Endothelial cell of umbilical vein (primary cell): Measurements from ENCODE around the gene SMARCD1. TPM values are rescaled to one million over a fixed set of nuclear protein-coding genes. Genes with fewer than 3 reads are reported as not detected.

ENCODE experiments used
- BruUV-seq: library from RNA; stranded (reverse); fragments of 400-500 nt; replicated peaks from 2 replicates; lab custom pipeline; 2021; lab: Mats Ljungman, UMichigan
- CTCF ChIA-PET: fragments of 300-600, 350-600 bp; sonication (Branson Sonifier 250); formaldehyde crosslinking; loops from one replicate; lab custom pipeline; 2021; ENCODE audit warnings: antibody characterized with exemption, inconsistent platforms; lab: Charles Lee
- POLR2A ChIA-PET: fragments of 300-600, 350-600 bp; sonication (Branson Sonifier 250); formaldehyde crosslinking; loops from one replicate; lab custom pipeline; 2021; ENCODE audit warnings: antibody characterized with exemption, inconsistent platforms; lab: Charles Lee
- DNase-seq: peaks from one replicate; pipeline ENCODE4 v3.0.0-alpha.2; 2011; ENCODE audit warnings: low read depth, low spot score
- FAIRE-seq: peaks from 2 replicates; lab custom pipeline; 2011; peaks lifted over from hg19 to GRCh38; lab: Jason Lieb, UNC
- H2AFZ ChIP-seq: 2 replicates; pipeline ENCODE4 v1.6.0; 2012; ENCODE audit warnings: low read depth, low read length, control low read depth, inconsistent platforms
- H3K27ac ChIP-seq: 2 replicates; pipeline ENCODE4 v1.5.1; 2011; ENCODE audit warnings: low read depth, mild to moderate bottlenecking, control low read depth, low read length, moderate library complexity; ENCODE audit not compliant: insufficient read depth
- H3K27me3 ChIP-seq, 2 experiments: 2 replicates each; pipeline versions ENCODE4 v1.6.0 to v1.6.1; 2011; ENCODE audit warnings: low read length in 2 of 2, mixed read lengths in 1 of 2; ENCODE audit not compliant: control insufficient read depth in 2 of 2, insufficient read depth in 2 of 2
- H3K36me3 ChIP-seq, 2 experiments: 2 replicates in 1 of 2; 3 replicates in 1 of 2; pipeline ENCODE4 v1.5.1; 2011; ENCODE audit warnings: low read length in 2 of 2, mild to moderate bottlenecking in 1 of 2, moderate library complexity in 1 of 2; ENCODE audit not compliant: control insufficient read depth in 2 of 2, insufficient read depth in 2 of 2; ENCODE audit errors: extremely low read depth in 1 of 2
- H3K4me1 ChIP-seq: 3 replicates; pipeline ENCODE4 v1.5.1; 2011; ENCODE audit warnings: mild to moderate bottlenecking, low read length; ENCODE audit not compliant: control insufficient read depth, insufficient read depth; ENCODE audit errors: extremely low read depth
- H3K4me2 ChIP-seq: 2 replicates; pipeline ENCODE4 v1.6.1; 2011; ENCODE audit warnings: low read length, control low read depth, mixed read lengths; ENCODE audit not compliant: insufficient read depth
- H3K4me3 ChIP-seq, 3 experiments: fragments of 200-600 bp in 1 of 3; sonication (generic), shearing (Covaris generic) in 1 of 3; replicated peaks in 1 of 3; 2 replicates each; pipeline ENCODE4 v1.5.1; 2011 to 2016; ENCODE audit warnings: control low read depth in 3 of 3, low read length in 3 of 3, mild to moderate bottlenecking in 2 of 3, inconsistent platforms in 1 of 3, low read depth in 1 of 3, moderate library complexity in 1 of 3; ENCODE audit not compliant: insufficient read depth in 1 of 3
- H3K79me2 ChIP-seq: 2 replicates; pipeline ENCODE4 v1.6.0; 2012; ENCODE audit warnings: low read length, inconsistent platforms; ENCODE audit not compliant: control insufficient read depth, insufficient read depth
- H3K9ac ChIP-seq: replicated peaks from 2 replicates; pipeline ENCODE3; 2011; ENCODE audit warnings: low read length, control low read depth; ENCODE audit not compliant: insufficient read depth; ENCODE audit errors: extremely low read depth
- H3K9me1 ChIP-seq: replicated peaks from 3 replicates; pipeline ENCODE4 v1.6.0; 2011; ENCODE audit warnings: mild to moderate bottlenecking, low read length; ENCODE audit not compliant: control insufficient read depth, insufficient read depth; ENCODE audit errors: extremely low read depth
- H3K9me3 ChIP-seq: replicated peaks from 2 replicates; pipeline ENCODE4 v1.5.1; 2012; ENCODE audit warnings: low read length, inconsistent platforms; ENCODE audit not compliant: control insufficient read depth, insufficient read depth
- H4K20me1 ChIP-seq: replicated peaks from 2 replicates; pipeline ENCODE3; 2011; ENCODE audit warnings: mild to moderate bottlenecking, low read length; ENCODE audit not compliant: control insufficient read depth, insufficient read depth; ENCODE audit errors: extremely low read depth
- CTCF ChIP-seq, 2 donors: IDR thresholded peaks; 1 replicate in 1 of 2; 2 replicates in 1 of 2; pipeline ENCODE4 v1.5.1; 2011; ENCODE audit warnings: low read length in 2 of 2, mild to moderate bottlenecking in 2 of 2, moderate library complexity in 2 of 2, control low read depth in 1 of 2, inconsistent platforms in 1 of 2, low read depth in 1 of 2; ENCODE audit not compliant: insufficient read depth in 1 of 2; ENCODE audit errors: extremely low read depth in 1 of 2
- EZH2 ChIP-seq: IDR thresholded peaks from 2 replicates; pipeline ENCODE4 v1.6.1; 2012; ENCODE audit warnings: borderline replicate concordance, low read depth, mild to moderate bottlenecking, moderate library complexity, low read length, inconsistent platforms; ENCODE audit not compliant: severe bottlenecking
- FOS ChIP-seq: IDR thresholded peaks from 2 replicates; pipeline ENCODE4 v1.6.1; 2011; ENCODE audit warnings: mild to moderate bottlenecking, low read length, moderate library complexity, borderline replicate concordance; ENCODE audit not compliant: insufficient read depth
- GATA2 ChIP-seq: IDR thresholded peaks from 2 replicates; pipeline ENCODE4 v1.7.0; 2011; ENCODE audit warnings: low read depth, mild to moderate bottlenecking, moderate library complexity, mixed read lengths, low read length; ENCODE audit not compliant: insufficient read length, insufficient read depth
- JUN ChIP-seq: IDR thresholded peaks from 2 replicates; pipeline ENCODE4 v1.6.1; 2011; ENCODE audit warnings: borderline replicate concordance, low read depth; ENCODE audit not compliant: insufficient read length, insufficient read depth
- MAX ChIP-seq: IDR thresholded peaks from 2 replicates; pipeline ENCODE4 v1.6.1; 2011; ENCODE audit not compliant: insufficient read depth, insufficient read length
- MYC ChIP-seq: IDR thresholded peaks from one replicate; pipeline ENCODE4 v1.6.1; 2011; ENCODE audit warnings: mild to moderate bottlenecking, low read depth, low read length
- POLR2A ChIP-seq: IDR thresholded peaks from 2 replicates; pipeline ENCODE4 v1.6.1; 2012; ENCODE audit warnings: low read depth, mild to moderate bottlenecking, control low read depth, low read length
- POLR2AphosphoS5 ChIP-seq: IDR thresholded peaks from 2 replicates; pipeline ENCODE4 v1.6.1; 2012; ENCODE audit warnings: low read depth, mild to moderate bottlenecking, control low read depth, low read length, moderate library complexity; ENCODE audit not compliant: insufficient read depth
- dilution Hi-C: fragments of 300-500 bp; cut with MboI; formaldehyde crosslinking; loops from one replicate; pipeline ENCODE4 v1.15.0; 2019; ENCODE audit warnings: low sequenced_read_pairs; ENCODE audit not compliant: extremely low pct_ligation_motif_present
- intact Hi-C: fragments of 100-400 bp; cut with micrococcal nuclease; formaldehyde crosslinking; loops from one replicate; pipeline ENCODE4 v1.10.0; 2022
- polyA plus RNA-seq, 4 experiments: library from polyadenylated mRNA; depleted of rRNA in 3 of 4; stranded (reverse) in 3 of 4; unstranded in 1 of 4; fragments of >200 nt; gene quantifications; 2 replicates each; pipeline versions ENCODE4 v1.2.1 to v1.2.3, GENCODE V29; 2011 to 2012; ENCODE audit warnings: missing spikeins in 1 of 4
- total RNA-seq: library from RNA; stranded (reverse); gene quantifications from 2 replicates; pipeline ENCODE4 v1.2.3, GENCODE V29; 2021

Gene SMARCD1
- total and polyA plus RNA-seq, 2 donors (not counting 3 experiments of a cell fraction or from before 2014, with no cell fraction given): 86.6 to 94.2 TPM

- Histone ChIP-seq H3K27ac (no peak overlapping the region), H3K9me3 (no peaks in the 10 kb centered on the region), H3K36me3 (peaks cover 7 to 28% of the 10 kb centered on the region in 2 experiments), H3K9me1 (no peaks in the 10 kb centered on the region), H3K4me3 (no peak overlapping the region), H3K9ac (no peak overlapping the region), H4K20me1 (no peaks in the 10 kb centered on the region), H3K79me2 (no peaks in the 10 kb centered on the region), H3K4me2 (no peak overlapping the region), H2AFZ (no peak overlapping the region), H3K4me1 (peaks cover 5% of the 10 kb centered on the region), H3K27me3 (no peaks in the 10 kb centered on the region)
- ChIA-PET CTCF (interaction anchor here (0.7 to 4.3 kb wide), 3 partner anchors 17 to 569 kb away, joined by 3 to 47 read pairs (median 22); partner anchors contain the start of gene COX14), POLR2A (interaction anchor here (0.7 kb wide), 1 partner anchor 9 kb away, joined by 4 read pairs; no protein-coding TSS in a partner anchor)
- TF ChIP-seq JUN (no peak), GATA2 (no peak), POLR2A (no peak), FOS (no peak), MAX (no peak), EZH2 (no peak), MYC (no peak), POLR2AphosphoS5 (no peak), CTCF (IDR thresholded peaks at IDR 0.05; ENCODE audit: extremely low read depth in 1 of 2, insufficient read depth in 1 of 2, low read depth in 1 of 2, low read length in 2 of 2) (no peak)
- intact Hi-C loops (no loop called here), dilution Hi-C loops (no loop called here)
- DNase-seq: no peak
- FAIRE-seq: no peak
- BruUV-seq: no TSS peak
Observed at GRCh38 chr12:50129290-50129689, 44.1 kb downstream of the SMARCD1 start.
